PC-3 (cell line): Measurements from ENCODE around the gene S100A7A. TPM values are rescaled to one million over a fixed set of nuclear protein-coding genes. Genes with fewer than 3 reads are reported as not detected.

Source experiments
- ATAC-seq: fragments of 200-7000 bp; cut with Tn5 transposase; 2 replicates; pipeline ENCODE4 v1.9.1; 2020; ENCODE audit warnings: mild to moderate bottlenecking, moderate library complexity
- Bru-seq: library from RNA; stranded (reverse); fragments of 400-500 nt; gene quantifications from one replicate; lab custom pipeline; 2021; lab: Mats Ljungman, UMichigan
- BruChase-seq, 2 experiments: library from RNA; stranded (reverse); fragments of 400-500 nt; gene quantifications; one replicate each; lab custom pipeline; 2021; lab: Mats Ljungman, UMichigan
- BruUV-seq: library from RNA; stranded (reverse); fragments of 400-500 nt; replicated peaks from 2 replicates; lab custom pipeline; 2021; lab: Mats Ljungman, UMichigan
- CTCF ChIA-PET: fragments of 300-600 bp; sonication (Branson Sonifier 250); formaldehyde crosslinking; loops from one replicate; lab custom pipeline; 2022; ENCODE audit warnings: antibody characterized with exemption; lab: Charles Lee
- POLR2A ChIA-PET: fragments of 300-600 bp; sonication (Branson Sonifier 250); formaldehyde crosslinking; loops from one replicate; lab custom pipeline; 2022; ENCODE audit warnings: antibody characterized with exemption; ENCODE audit not compliant: unreplicated experiment; lab: Charles Lee
- DNase-seq: peaks from one replicate; pipeline ENCODE4 v3.0.0-alpha.2; 2015
- H2AFZ ChIP-seq: fragments of 300-600 bp; sonication (generic); 2 replicates; pipeline ENCODE4 v1.6.0; 2016; ENCODE audit warnings: antibody characterized with exemption, low read length
- H3F3A ChIP-seq: fragments of 300-600 bp; sonication (generic); one replicate; pipeline ENCODE4 v1.6.0; 2017; ENCODE audit warnings: antibody characterized with exemption, low read length, control low read depth, mild to moderate bottlenecking; ENCODE audit not compliant: unreplicated experiment
- H3K27ac ChIP-seq: fragments of 300-600 bp; sonication (generic); 2 replicates; pipeline ENCODE4 v1.5.1; 2016; ENCODE audit warnings: mild to moderate bottlenecking, low read length
- H3K27me3 ChIP-seq: fragments of 300-600 bp; sonication (generic); 2 replicates; pipeline ENCODE4 v1.6.1; 2016; ENCODE audit warnings: low read length, mixed read lengths
- H3K36me3 ChIP-seq: fragments of 300-600 bp; sonication (generic); 2 replicates; pipeline ENCODE4 v1.6.1; 2016; ENCODE audit warnings: low read depth, mixed run types, low read length, mixed read lengths
- H3K4me1 ChIP-seq: fragments of 300-600 bp; sonication (generic); 2 replicates; pipeline ENCODE4 v1.5.1; 2016; ENCODE audit warnings: low read length; ENCODE audit not compliant: insufficient read depth
- H3K4me2 ChIP-seq: fragments of 300-600 bp; sonication (generic); 2 replicates; pipeline ENCODE4 v1.6.0; 2016; ENCODE audit warnings: low read length
- H3K4me3 ChIP-seq: fragments of 300-600 bp; sonication (generic); 2 replicates; pipeline ENCODE4 v1.5.1; 2016; ENCODE audit warnings: mild to moderate bottlenecking, low read length, mixed read lengths
- H3K79me2 ChIP-seq: fragments of 300-600 bp; sonication (generic); 2 replicates; pipeline ENCODE4 v1.6.1; 2017; ENCODE audit warnings: low read length, mixed read lengths
- H3K9ac ChIP-seq: fragments of 300-600 bp; sonication (generic); 2 replicates; pipeline ENCODE4 v1.6.0; 2016; ENCODE audit warnings: mild to moderate bottlenecking, low read length
- H3K9me2 ChIP-seq: fragments of 300-600 bp; sonication (generic); replicated peaks from 2 replicates; pipeline ENCODE4 v1.6.1; 2016; ENCODE audit warnings: mixed run types, low read length, mixed read lengths
- H3K9me3 ChIP-seq: fragments of 300-600 bp; sonication (generic); 2 replicates; pipeline ENCODE4 v1.6.1; 2016; ENCODE audit warnings: low read length, mixed read lengths
- H4K20me1 ChIP-seq: fragments of 300-600 bp; sonication (generic); 2 replicates; pipeline ENCODE4 v1.6.1; 2016; ENCODE audit warnings: low read length, mixed read lengths
- EZH2 ChIP-seq: fragments of 300-600 bp; sonication (generic); IDR thresholded peaks from one replicate; pipeline ENCODE4 v1.6.1; 2017; ENCODE audit warnings: antibody characterized with exemption, mild to moderate bottlenecking, low read length; ENCODE audit not compliant: unreplicated experiment
- EZH2phosphoT487 ChIP-seq: fragments of 300-600 bp; sonication (generic); IDR thresholded peaks from 2 replicates; pipeline ENCODE4 v1.6.1; 2018; ENCODE audit warnings: mild to moderate bottlenecking, antibody characterized with exemption, low read length, borderline replicate concordance
- intact Hi-C: fragments of 100-400 bp; cut with micrococcal nuclease; formaldehyde crosslinking; loops from 2 replicates; pipeline ENCODE4 v1.9.0; 2023
- long read RNA-seq: library from polyadenylated mRNA; unstranded; transcript quantifications from one replicate; pipeline ENCODE4 v2.0.0, GENCODE V29; 2021; ENCODE audit not compliant: unreplicated experiment
- total RNA-seq: library from RNA; depleted of rRNA; stranded (reverse); fragments of >200 nt; gene quantifications from 2 replicates; pipeline ENCODE4 v1.2.3, GENCODE V29; 2014; rRNA removed
- TF ChIP-seq, protein P1 (sequence below): fragments of 300-600 bp; sonication (generic); conservative IDR thresholded peaks from 2 replicates; pipeline ENCODE4 v1.5.1; 2017; ENCODE audit warnings: antibody characterized with exemption, low read depth, mild to moderate bottlenecking, low read length

The S100A7A gene
- total RNA-seq, result not detected in 2 replicates
- Bru-seq, nascent RNA, result not detected
- not detected for BruChase-seq, experiment 1, labeled RNA remaining after a 6-hour chase
- not detected for BruChase-seq, experiment 2, labeled RNA remaining after a 2-hour chase
- long read RNA-seq, result 0 reads

- H3K4me1 ChIP-seq, result no peaks in the 10 kb centered on the region
- ChIA-PET CTCF (no interaction called here), POLR2A (no interaction called here)
- H3K27ac ChIP-seq, result no peak within 1 kb of the TSS
- no peak within 1 kb of the TSS for H3K9ac ChIP-seq
- no TSS peak for BruUV-seq
- no peak for ATAC-seq
- peaks cover 56% of the 10 kb centered on the region for H3K27me3 ChIP-seq
- H2AFZ ChIP-seq, result no peak within 1 kb of the TSS
- H3K79me2 ChIP-seq, result no peaks in the 10 kb centered on the region
- intact Hi-C loops, result no loop called here
- no peaks in the 10 kb centered on the region for H3K9me3 ChIP-seq
- no peak for DNase-seq
- H4K20me1 ChIP-seq, result no peaks in the 10 kb centered on the region
- no peak within 1 kb of the TSS for H3K4me2 ChIP-seq
- H3K4me3 ChIP-seq, result no peak within 1 kb of the TSS
- no peaks in the 10 kb centered on the region for H3F3A ChIP-seq
- no peaks in the 10 kb centered on the region for H3K9me2 ChIP-seq
- TF ChIP-seq EZH2 (no peak), EZH2phosphoT487 (no peak)
- TF ChIP-seq, protein P1, sequence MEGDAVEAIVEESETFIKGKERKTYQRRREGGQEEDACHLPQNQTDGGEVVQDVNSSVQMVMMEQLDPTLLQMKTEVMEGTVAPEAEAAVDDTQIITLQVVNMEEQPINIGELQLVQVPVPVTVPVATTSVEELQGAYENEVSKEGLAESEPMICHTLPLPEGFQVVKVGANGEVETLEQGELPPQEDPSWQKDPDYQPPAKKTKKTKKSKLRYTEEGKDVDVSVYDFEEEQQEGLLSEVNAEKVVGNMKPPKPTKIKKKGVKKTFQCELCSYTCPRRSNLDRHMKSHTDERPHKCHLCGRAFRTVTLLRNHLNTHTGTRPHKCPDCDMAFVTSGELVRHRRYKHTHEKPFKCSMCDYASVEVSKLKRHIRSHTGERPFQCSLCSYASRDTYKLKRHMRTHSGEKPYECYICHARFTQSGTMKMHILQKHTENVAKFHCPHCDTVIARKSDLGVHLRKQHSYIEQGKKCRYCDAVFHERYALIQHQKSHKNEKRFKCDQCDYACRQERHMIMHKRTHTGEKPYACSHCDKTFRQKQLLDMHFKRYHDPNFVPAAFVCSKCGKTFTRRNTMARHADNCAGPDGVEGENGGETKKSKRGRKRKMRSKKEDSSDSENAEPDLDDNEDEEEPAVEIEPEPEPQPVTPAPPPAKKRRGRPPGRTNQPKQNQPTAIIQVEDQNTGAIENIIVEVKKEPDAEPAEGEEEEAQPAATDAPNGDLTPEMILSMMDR, result no peak
- no peaks in the 10 kb centered on the region for H3K36me3 ChIP-seq
These were observed at the start of gene S100A7A for GRCh38 chr1:153415850-153416570. S100A7A (plus strand) TSS chr1:153416520; CDS start chr1:153418083, 1,563 bp downstream.

GRCh38 chr1:153367090-153367489 lies 49.2 kb upstream of the S100A7A start:
- ATAC-seq (no peak), DNase-seq (no peak)
- H3K27ac ChIP-seq, result no peak overlapping the region
- TF ChIP-seq EZH2phosphoT487 (no peak), EZH2 (no peak)
- TF ChIP-seq, protein P1, result no peak
- H3K4me1 ChIP-seq, result peaks cover 38% of the 10 kb centered on the region
- no peaks in the 10 kb centered on the region for H3K9me3 ChIP-seq
- H3K36me3 ChIP-seq, result no peaks in the 10 kb centered on the region
- H3K9me2 ChIP-seq, result no peaks in the 10 kb centered on the region
- H3K9ac ChIP-seq, result no peak overlapping the region
- H3K27me3 ChIP-seq, result no peaks in the 10 kb centered on the region
- POLR2A ChIA-PET, result no interaction called here
- H3K4me2 ChIP-seq, result no peak overlapping the region
- no peaks in the 10 kb centered on the region for H4K20me1 ChIP-seq
- BruUV-seq, result no TSS peak
- CTCF ChIA-PET, result no interaction called here
- intact Hi-C loops, result no loop called here
- no peak overlapping the region for H3K4me3 ChIP-seq
- no peaks in the 10 kb centered on the region for H3F3A ChIP-seq
- no peak overlapping the region for H2AFZ ChIP-seq
- no peaks in the 10 kb centered on the region for H3K79me2 ChIP-seq

GRCh38 chr1:153368495-153368894 lies 47.8 kb upstream of the S100A7A start:
- no peaks in the 10 kb centered on the region for H3F3A ChIP-seq
- no peak overlapping the region for H3K27ac ChIP-seq
- ChIA-PET POLR2A (no interaction called here), CTCF (interaction anchor here (0.6 kb wide), 1 partner anchor 204 kb away, joined by 3 read pairs; no protein-coding TSS in a partner anchor)
- BruUV-seq, result no TSS peak
- H3K4me2 ChIP-seq, result no peak overlapping the region
- no peaks in the 10 kb centered on the region for H3K79me2 ChIP-seq
- peaks cover 39% of the 10 kb centered on the region for H3K4me1 ChIP-seq
- ATAC-seq, result no peak
- H3K9me2 ChIP-seq, result no peaks in the 10 kb centered on the region
- no peak for DNase-seq
- H3K9ac ChIP-seq, result no peak overlapping the region
- H3K9me3 ChIP-seq, result no peaks in the 10 kb centered on the region
- intact Hi-C loops, result no loop called here
- TF ChIP-seq, protein P1, result no peak
- TF ChIP-seq EZH2 (no peak), EZH2phosphoT487 (no peak)
- no peaks in the 10 kb centered on the region for H3K27me3 ChIP-seq
- H3K4me3 ChIP-seq, result no peak overlapping the region
- H2AFZ ChIP-seq, result no peak overlapping the region
- H4K20me1 ChIP-seq, result no peaks in the 10 kb centered on the region
- H3K36me3 ChIP-seq, result no peaks in the 10 kb centered on the region
